Type B pancreatic cell (in vitro differentiated cells): ENCODE measurements around the gene RSPH1. TPM values are rescaled to one million over a fixed set of nuclear protein-coding genes. Genes with fewer than 3 reads are reported as not detected.

Experiments
- DNase-seq: peaks from one replicate; pipeline ENCODE4 v3.0.0; 2021; ENCODE audit warnings: mixed read lengths; ENCODE audit not compliant: unreplicated experiment; ENCODE audit errors: extremely low spot score
- H3K27ac Mint-ChIP-seq: 2 replicates; pipeline ENCODE4 v1.8.0; 2021; ENCODE audit warnings: mild to moderate bottlenecking, mixed read lengths
- H3K27me3 Mint-ChIP-seq: 2 replicates; pipeline ENCODE4 v1.8.0; 2021; ENCODE audit warnings: mixed read lengths
- H3K36me3 Mint-ChIP-seq: 2 replicates; pipeline ENCODE4 v1.8.0; 2021; ENCODE audit warnings: mixed read lengths
- H3K4me1 Mint-ChIP-seq: one replicate; pipeline ENCODE4 v1.8.0; 2021; ENCODE audit warnings: mixed read lengths; ENCODE audit not compliant: unreplicated experiment
- H3K4me3 Mint-ChIP-seq: 2 replicates; pipeline ENCODE4 v1.8.0; 2021; ENCODE audit warnings: mild to moderate bottlenecking, mixed read lengths
- H3K9me3 Mint-ChIP-seq: 2 replicates; pipeline ENCODE4 v1.8.0; 2021; ENCODE audit warnings: mixed read lengths
- CTCF ChIP-seq: fragments of 200-600 bp; sonication (generic); conservative IDR thresholded peaks from 2 replicates; pipeline ENCODE4 v1.5.0; 2021; ENCODE audit warnings: antibody characterized with exemption, mild to moderate bottlenecking
- total RNA-seq: library from RNA; stranded (reverse); gene quantifications from 2 replicates; pipeline ENCODE4 v1.2.1, GENCODE V29; 2021; ENCODE audit warnings: low replicate concordance

Gene RSPH1
- total RNA-seq, 1 donor from 2014 or later, result 5.2 TPM

DNA sequence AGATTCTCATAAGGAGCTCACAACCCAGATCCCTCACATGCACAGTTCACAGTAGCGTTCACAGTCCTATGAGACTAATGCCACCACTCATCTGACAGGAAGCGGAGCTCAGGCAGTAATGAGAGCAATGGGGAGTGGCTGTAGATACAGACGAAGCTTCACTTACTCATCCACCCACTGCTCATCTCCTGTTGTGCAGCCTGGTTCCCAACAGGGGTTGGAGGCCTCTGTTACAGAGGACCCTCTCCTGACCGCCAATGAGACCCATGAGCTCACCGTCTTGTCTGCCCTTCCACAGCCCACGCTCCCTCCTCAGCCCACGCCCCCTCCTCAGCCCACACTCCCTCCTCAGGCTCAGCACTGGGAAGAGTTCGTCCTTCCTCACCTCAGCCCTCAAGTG lies 39.6 kb downstream of the RSPH1 start:
- Mint-ChIP-seq H3K27me3 (peaks cover 3% of the 10 kb centered on the region), H3K9me3 (no peaks in the 10 kb centered on the region), H3K4me3 (no peak overlapping the region), H3K4me1 (peaks cover 33% of the 10 kb centered on the region), H3K27ac (no peak overlapping the region), H3K36me3 (no peaks in the 10 kb centered on the region)
- DNase-seq, result no peak
- no peak for TF ChIP-seq CTCF

DNA sequence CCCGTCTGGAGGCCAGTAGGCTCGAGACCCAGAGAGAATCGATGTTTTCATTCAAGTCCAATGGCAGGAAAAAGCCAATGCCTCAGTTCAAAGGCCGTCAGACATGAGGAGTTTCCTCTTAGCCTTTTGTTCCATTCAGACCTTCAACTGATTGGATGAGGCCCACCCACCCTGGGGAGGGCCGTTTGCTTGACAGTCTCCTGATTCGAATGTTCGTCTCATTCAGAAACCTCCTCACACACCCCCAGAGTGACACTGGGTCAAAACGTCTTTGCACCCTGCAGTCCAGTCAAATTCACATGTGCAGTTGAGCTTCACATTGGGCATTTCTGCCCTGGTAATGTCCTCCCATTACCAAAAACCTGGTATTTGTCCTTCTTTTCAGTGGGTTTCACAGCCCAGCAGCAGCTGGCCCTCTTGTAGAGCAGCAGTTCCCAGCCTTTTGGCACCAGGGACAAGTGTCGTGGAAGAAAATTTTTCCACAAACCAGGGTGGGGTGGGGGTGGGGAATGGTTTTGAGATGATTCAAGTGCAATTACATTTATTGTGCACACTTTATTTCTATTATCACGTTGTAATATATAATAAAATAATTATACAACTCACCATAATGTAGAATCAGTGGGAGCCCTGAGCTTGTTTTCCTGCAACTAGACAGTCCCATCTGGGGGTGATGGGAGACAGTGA lies 40.1 kb downstream of the RSPH1 start:
- no peak for DNase-seq
- H3K36me3 Mint-ChIP-seq, result no peaks in the 10 kb centered on the region
- H3K27me3 Mint-ChIP-seq, result peaks cover 3% of the 10 kb centered on the region
- no peak overlapping the region for H3K27ac Mint-ChIP-seq
- peaks cover 33% of the 10 kb centered on the region for H3K4me1 Mint-ChIP-seq
- H3K4me3 Mint-ChIP-seq, result no peak overlapping the region
- no peak for TF ChIP-seq CTCF
- no peaks in the 10 kb centered on the region for H3K9me3 Mint-ChIP-seq

DNA sequence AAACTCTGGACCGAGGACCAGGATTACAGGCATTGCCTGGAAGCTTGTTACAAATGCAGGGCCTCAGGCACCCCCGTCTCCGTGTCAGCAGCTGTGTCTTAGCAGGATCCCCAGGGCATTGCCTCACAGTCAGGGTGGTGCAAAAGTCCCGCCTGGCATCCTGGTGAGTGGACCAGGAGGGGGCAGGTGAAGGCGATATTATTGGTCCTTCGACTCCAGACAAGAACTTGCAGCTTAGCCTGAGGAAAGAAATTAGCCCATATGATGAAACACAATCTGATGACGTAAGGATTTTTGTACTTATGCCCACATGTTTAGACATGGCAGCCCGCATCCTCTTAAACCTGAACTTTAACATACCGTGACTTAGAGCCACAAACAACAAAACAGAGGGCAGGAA lies 40.8 kb downstream of the RSPH1 start:
- peaks cover 3% of the 10 kb centered on the region for H3K27me3 Mint-ChIP-seq
- no peak for TF ChIP-seq CTCF
- H3K27ac Mint-ChIP-seq, result no peak overlapping the region
- no peak overlapping the region for H3K4me3 Mint-ChIP-seq
- no peak for DNase-seq
- peaks cover 34% of the 10 kb centered on the region for H3K4me1 Mint-ChIP-seq
- H3K9me3 Mint-ChIP-seq, result no peaks in the 10 kb centered on the region
- no peaks in the 10 kb centered on the region for H3K36me3 Mint-ChIP-seq

DNA sequence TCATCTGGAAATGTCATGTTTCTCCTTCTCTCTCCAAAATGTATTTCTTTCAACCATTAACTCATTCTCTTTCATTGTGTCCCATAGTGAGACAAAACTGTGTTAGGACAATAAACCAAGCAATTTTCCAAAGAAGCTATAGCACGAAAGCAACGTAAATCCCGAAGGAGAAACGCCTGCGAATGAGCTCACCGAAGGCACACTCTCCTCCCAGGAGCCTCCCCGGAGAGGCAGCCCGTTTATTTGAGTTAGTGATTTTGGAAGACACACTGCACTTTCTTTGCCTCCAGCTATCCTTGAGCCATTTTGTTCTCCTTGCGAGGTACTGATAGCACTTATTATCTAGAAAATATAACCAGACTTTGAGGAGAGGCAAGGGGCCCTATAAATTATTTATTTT lies 41.2 kb downstream of the RSPH1 start:
- TF ChIP-seq CTCF, result no peak
- Mint-ChIP-seq H3K4me1 (peaks cover 36% of the 10 kb centered on the region), H3K27me3 (peaks cover 3% of the 10 kb centered on the region), H3K9me3 (no peaks in the 10 kb centered on the region), H3K4me3 (no peak overlapping the region), H3K36me3 (no peaks in the 10 kb centered on the region), H3K27ac (no peak overlapping the region)
- DNase-seq, result no peak

- Mint-ChIP-seq H3K4me1 (peaks cover 30% of the 10 kb centered on the region), H3K4me3 (no peak overlapping the region), H3K36me3 (no peaks in the 10 kb centered on the region), H3K27ac (no peak overlapping the region), H3K9me3 (no peaks in the 10 kb centered on the region), H3K27me3 (peaks cover 3% of the 10 kb centered on the region)
- no peak for TF ChIP-seq CTCF
- no peak for DNase-seq
Observed at GRCh38 chr21:42453986-42454570, 41.9 kb downstream of the RSPH1 start.
